ENCODE data around the gene UGGT1.
"Not testable (repeated sequence)": the region's sequence is repeated elsewhere in the genome, so short reads cannot be mapped to it uniquely, and the experiment has no call there.

UGGT1 gene

DNA sequence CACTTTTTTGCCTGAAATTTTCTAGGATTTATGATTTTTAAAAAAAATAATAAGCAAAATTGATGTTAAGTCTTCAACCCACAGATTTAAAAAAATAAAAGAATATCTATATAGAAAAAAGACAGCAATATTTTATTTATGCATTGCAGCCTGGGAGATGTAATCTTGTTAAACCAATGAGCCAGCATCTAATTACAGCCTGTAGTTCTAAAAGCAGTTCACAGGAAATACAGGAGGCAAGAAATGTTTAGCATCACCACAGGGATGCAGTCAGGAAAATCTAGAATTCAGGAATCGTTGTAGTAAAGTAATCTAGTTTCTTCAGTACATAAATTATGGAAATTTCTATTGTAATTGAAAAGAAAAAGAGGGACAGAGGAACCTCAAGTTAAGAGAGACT lies 17.2 kb downstream of the UGGT1 start:
- DNase-seq, result no peak

DNA sequence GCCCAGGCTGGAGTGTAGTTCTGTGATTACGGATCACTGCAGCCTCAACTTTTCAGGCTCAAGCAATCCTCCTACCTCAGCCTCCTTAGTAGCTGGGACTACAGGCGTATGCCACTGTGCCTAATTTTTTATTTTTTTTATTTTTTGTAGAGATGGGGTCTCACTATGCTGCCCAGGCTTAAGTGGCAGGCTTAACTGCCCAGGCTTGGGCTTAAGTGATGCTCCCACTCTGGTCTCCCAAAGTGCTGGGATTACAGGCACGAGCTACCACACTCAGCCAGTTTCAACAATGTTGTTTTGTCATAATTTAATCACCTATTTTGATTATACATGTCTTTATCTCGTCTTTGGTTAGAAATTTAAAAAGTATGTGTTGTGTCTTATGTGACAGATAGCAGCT lies 18.2 kb downstream of the UGGT1 start:
- no peak for DNase-seq

DNA sequence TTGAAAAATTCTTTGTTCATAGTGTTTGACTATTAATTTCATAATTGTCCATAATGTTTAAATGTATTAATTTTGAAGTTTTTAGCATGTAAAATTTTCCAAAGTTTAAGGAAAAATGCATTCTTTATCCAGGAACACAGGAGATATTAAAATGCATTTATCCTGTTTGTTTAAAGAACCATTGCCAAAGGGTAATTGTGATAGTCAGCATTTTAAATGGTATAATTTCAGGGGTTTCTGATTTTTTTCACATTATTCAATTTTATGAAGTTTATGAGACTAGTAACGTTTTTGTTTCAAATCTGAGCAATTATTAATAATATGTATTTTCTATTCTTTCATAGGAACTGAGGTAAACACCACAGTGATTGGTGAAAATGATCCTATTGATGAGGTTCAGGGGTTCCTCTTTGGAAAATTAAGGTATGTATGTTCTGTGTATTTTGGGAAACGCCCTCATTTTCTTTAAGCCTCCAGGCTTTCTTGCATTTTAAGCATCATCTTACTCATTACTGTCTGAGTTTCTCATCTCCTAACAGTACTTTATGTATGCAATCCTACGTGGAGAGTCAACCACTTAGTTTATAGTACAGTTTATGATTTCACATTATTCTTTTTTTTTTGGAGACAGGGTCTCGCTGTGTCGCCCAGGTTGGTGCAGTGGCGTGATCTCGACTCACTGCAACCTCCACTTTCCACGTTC lies 25.1 kb downstream of the UGGT1 start:
- no peak for DNase-seq

DNA sequence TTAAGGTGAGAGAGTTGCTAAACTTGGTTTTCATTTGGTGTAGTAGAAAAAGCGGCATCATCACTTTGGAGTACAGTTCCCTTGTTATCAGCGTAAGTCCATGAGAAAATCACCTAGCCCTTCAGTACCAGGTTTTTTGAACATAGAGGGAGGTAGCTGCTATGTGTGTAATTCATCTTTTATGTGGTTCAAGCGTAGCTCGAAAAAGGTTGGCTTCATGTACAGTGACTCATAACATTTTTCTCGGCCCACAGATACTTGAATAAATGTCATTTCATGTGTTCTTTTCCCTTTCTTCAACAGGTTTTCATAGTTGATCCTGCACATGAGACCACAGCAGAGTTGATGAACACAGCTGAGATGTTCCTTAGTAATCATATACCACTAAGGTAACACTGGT lies 43.6 kb downstream of the UGGT1 start:
- DNase-seq, result no peak

DNA sequence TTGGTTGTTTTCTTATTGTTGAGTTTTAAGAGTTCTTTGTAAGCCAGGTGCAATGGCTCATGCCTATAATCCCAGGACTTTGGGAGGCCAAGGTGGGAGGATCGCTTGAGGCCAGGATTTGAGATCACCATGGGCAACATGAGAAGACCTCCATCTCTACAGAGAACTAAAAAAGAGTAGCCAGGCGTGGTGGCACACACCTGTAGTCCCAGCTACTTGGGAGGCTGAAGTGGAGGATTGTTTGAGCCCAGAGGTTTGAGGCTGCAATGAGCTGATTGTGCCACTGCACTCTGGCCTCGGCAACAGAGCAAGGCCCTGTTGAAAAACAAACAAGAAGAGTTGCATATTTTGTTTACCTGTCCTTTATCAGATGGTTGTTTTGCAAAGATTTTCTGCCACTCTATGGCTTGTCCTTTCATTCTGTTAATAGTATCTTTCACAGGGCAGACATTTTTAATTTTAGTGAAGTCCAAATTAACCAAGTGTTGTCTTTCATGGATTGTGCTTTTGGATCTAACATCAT lies 46.2 kb downstream of the UGGT1 start:
- DNase-seq, result no peak

DNA sequence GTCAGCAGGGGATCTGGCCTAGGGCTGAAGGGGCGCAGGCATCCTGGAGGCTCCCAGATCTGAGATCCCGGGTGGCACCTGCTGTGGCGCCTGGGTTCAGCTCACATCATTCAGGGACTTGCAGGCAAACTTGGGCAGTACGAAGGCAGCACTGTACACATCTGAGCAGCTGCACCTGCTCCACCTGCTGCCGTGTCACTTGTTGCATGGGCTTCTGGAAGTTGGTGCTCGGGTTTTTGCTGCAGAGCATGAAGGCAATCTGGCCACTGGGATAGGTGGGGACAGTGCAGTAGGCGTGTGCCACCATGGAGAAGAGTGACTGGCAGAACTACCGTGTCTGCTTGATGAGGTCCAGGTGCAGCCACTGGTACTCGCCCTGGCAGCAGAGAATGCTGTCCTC lies 48.6 kb downstream of the UGGT1 start:
- DNase-seq, result no peak

DNA sequence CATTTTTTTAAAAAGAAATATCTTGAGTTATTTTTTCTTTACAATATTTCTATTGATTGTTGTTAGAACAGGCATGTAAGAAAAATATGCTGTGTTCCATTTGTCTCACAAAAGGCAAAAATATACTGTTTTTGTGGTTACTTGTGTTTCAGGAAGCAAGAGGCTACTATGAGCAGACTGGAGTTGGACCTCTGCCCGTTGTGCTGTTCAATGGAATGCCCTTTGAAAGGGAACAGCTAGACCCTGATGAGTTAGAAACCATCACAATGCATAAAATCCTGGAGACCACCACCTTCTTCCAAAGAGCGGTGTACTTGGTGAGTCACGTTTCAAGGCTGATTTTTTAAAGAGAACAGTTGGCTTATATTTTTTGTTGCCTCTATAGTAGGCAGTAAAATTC lies 54.7 kb downstream of the UGGT1 start:
- DNase-seq, result no peak

DNA sequence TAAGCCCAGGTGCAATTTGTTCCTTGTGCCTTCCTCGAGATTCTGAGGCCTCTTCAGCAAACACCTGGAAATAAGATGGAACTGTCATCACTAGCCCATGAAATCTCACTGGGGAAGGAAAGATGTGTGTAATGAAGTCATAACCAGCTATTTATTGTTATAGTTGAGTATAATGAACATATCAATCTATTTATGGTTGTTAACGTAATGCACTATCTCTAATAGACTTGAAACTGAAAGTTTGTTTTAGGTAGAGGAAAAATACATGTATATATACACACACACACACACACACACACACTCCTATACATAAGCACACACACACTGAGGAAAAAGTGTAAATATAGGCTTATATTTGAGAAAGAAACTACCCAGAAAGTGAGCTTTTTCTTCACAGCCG lies 62.8 kb downstream of the UGGT1 start:
- DNase-seq, result no peak

DNA sequence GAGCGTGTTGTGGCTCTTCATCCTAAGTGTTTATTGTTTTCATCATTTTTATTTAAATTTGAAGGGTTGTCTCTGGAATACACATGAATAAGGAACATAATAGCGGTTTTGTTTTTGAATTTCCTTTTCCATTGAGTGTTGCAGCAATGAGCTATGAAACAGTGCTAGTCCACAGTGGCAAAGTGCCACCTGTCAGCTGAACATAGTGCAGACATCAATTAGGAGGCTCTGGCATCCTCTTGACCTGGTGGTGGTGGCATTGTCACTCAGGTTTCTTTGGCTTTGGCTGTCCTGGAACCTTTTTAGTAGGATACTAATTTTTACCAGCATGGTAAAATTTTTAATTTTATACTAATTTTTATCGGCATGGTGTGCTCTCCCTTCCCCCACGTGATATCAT lies 63.2 kb downstream of the UGGT1 start:
- no peak for DNase-seq

DNA sequence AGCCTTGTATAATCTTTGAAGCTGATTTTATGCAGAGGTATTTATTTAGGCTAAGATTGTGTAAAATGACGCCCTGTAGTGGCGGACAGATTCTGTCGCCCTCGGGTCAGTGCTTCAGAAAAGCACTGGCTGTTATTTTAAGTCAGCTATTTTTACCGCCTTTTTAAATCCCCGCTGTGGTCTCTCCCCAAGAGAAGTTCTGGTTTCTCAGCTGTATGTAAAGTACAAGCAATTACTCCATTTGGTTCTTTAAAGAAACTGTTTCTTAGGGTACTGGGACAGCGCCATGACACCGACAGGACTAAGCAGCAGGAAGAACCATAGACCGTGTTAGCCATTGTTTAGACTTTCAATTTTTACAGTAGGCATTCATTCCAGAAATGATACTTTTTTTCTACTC lies 65.0 kb downstream of the UGGT1 start:
- DNase-seq, result no peak

DNA sequence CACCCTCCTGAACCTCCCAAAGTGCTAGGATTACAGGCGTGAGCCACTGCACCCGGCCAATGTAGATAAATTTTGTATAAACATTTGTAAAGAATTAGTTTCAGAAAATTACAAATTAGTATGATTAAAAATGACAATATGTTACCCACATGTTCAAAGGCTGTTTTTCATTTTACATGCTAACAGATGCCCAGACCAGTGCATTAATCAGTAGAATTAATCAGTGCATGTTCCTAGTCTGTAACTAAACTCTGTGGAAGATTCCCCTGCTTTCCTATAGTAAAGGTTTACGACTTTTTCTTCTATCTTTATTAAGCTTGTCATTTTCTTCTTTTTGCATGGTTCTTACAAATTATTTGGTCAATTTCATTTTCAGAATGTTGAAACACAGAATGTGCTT lies 65.8 kb downstream of the UGGT1 start:
- no peak for DNase-seq

DNA sequence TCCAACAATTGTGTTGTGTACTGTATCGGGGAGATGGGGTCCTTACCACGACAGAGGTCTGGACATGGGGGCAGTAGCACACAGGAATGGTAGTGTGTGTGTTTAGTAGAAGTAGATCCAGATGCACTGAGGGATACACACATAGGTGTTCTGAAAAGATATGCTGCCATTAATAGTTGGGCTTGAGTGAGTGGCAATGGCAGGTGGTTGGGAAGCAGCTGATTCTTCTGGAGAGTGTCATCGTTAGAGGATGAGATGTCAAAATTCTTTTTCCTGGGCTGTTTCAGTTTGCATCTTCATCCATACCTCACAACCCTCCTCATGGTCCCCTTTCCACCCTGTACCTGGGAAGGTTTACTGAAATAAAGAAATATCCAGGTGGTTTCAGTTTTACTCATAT lies 66.6 kb downstream of the UGGT1 start:
- DNase-seq, result no peak

DNA sequence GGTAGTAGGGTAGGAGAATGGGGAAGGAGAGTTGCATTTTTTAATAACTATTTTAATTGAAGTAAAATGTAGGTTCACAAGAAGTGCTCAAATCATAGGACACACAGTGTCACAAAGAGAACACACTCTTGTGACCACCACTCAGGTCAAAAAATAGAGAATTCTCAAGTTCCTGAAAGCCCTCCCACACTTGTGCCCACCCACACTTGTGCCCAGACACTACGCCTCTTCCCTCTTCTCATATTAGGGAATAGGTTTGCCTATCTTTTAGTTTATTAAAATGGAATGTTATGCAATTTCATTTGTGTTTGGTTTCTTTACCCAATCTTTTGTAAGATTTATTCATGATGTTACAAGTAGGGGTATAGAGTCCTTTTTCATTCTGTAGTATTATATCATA lies 67.2 kb downstream of the UGGT1 start:
- no peak for DNase-seq

DNA sequence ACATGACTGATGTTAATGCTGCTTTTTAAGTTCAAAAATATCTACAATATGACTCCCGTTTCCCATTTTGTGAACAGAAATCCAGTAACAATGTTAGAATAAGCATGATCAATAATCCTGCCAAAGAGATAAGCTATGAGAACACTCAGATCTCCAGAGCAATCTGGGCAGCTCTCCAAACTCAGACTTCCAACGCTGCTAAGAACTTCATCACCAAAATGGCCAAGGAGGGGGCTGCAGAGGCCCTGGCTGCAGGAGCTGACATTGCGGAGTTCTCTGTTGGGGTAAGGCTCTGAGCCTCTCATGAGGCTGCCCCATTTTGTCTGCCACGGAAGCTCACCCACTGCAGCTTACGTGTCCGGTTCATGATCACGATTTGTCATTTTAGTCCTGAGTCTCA lies 68.4 kb downstream of the UGGT1 start:
- DNase-seq, result no peak

DNA sequence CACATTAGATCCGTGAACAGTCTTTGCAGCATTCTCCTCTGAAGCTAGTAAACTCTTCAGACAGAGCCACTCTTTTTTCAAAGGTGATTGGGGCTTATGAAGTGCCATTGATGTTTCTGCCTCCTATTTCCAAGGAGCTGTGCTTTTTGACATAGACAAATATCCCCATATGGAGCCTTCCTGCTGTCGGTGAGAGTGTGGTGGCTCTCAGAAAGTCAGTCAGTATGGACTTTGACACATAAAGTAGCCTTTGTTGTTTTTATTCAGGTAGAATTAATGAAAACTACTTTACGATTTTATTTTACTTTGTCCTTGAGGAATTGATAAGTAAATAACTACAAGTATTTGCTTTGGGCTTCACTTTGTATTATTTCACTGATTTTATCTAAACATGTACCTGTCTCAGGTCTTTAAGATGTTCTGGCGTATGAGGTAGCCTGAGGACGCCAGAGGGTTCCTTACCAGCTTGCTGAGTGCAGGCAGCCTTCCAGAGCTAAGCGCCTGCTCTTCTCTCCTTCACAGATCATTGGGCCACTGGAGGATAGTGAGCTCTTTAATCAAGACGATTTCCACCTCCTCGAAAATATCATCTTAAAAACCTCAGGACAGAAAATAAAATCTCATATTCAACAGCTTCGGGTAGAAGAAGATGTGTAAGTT lies 69.7 kb downstream of the UGGT1 start:
- DNase-seq, result no peak

DNA sequence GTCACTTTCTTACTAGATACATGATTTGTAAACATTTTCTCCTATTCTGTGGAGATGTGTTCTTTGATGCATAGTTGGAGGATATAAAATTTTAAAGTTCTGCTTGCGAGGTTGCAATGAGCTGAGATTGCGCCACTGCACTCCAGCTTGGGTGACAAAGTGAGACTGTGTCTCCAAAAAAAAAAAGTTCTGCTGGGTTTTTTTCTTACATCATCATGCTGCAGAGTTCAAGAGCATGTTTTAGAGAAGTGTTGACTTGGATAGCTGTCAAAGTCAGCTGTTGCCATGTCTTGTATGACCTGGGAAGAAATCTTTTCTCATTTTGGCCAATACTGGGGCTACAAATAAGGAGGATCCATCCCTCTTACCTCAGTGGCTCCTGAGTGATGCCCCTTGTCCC lies 71.3 kb downstream of the UGGT1 start:
- no peak for DNase-seq

DNA sequence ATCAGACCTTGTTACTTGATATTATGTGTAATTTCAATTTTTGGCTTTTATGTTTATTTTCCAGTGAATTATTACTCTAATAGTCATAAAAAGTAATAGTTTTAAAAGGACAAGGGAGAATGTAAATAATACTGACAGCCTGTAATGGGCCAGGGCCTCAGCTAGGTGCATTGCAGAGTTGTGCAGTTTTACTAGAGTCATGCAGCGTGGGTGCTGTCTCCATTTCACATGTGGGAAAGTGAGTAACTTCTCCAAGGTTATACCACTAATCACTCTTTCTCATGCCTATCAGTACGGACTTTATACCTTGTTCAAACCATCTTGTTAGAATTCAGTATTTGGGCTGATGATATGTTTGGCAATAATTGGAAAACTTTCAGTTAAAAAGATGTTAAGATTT lies 73.3 kb downstream of the UGGT1 start:
- DNase-seq, result no peak

DNA sequence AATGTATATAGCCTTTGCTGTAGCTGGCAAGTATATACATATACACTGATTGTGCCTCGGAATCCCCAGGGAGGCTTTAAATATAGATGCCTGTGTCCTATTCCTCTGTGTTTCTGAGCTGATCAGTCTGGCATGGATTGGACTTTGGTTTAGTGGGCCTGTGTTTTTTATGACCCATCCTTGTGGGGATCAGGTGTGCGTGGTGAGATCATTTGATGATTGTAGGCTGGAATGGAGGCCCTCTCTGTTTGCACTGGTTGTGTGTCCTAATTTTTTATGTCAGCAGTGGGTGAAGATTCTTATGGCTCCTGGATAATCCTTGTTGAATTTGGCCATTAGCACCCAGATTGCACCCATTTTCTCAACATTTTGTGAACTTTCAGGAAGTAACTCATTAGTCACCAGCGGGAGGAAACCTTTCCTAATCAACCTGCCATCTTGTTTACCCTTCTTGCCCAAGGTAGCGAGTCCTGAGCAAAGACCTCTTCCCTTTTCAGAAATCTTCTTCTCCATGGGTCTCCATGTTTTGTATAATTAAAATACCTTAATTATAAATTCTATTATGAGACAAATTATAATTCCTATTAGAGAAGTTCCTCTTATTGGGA lies 75.8 kb downstream of the UGGT1 start:
- no peak for DNase-seq

DNA sequence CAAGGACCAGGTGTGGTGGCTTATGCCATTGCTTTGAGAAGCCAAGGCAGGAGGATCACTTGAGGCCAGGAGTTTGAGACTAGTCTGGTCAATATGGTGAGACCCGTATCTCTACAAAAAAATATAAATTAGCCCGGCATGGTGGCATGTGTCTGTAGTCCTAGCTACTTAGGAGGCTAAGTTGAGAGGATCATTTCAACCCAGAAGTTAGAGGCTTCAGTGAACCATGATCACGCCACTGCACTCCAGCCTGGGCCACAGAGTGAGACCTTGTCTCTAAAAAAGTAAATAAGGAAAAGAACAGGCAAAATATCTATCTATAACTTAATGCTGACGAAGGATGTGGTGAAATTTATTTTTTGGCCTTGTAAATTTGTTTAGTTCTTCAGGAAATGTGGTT lies 78.1 kb downstream of the UGGT1 start:
- no peak for DNase-seq

DNA sequence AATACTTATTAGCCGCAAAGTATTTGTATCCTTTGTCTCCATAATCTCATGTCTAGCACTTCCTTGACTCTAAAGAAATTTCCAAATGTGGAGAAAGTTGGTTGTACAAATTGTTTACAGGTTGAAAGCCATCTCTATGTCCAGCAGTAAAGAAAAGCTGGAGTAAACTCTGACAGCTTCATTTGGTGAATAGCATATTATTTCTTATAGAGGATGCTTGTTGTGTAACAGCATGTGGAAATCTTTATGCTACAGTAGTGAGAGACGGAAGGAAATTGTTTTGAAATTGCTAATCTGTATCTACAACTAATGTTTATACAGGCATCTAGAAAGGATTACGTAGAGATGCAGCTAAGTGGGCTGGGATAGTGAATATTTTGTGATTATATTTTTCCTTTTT lies 78.5 kb downstream of the UGGT1 start:
- DNase-seq, result no peak

DNA sequence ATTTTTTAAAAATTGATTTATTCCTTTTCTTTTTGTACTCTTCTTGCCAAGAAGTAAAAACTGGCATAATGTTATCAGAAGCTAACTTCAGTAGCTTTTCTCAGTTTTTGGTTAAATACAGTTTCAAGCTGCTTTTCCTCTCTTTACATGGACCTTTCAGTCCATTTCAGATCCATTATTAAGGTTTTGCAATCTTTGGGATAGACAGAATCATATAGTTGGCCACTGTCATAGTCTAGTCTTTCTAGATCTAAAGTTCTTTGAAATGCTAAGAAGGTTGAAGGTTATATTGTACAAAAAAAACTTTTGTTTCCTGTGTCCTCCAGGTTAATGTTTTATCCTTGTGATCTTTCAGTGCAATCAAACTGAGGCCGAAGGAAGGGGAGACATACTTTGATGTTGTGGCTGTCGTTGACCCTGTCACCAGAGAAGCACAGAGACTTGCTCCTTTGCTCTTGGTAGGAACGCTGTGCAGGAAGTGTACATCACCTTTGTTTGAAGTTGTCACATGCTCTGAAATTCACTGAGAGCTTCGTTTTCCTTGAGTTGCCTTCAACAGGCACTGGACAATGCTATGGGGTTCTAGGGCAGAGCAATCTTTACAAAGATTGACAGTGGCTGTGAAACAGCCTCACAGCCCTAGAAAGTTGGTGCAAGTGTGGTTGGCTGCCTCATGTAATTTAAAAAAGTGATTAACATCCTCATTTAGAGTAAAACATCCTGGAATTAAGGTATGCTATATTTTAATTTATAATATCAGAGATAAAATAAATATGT lies 79.1 kb downstream of the UGGT1 start:
- DNase-seq, result no peak

DNA sequence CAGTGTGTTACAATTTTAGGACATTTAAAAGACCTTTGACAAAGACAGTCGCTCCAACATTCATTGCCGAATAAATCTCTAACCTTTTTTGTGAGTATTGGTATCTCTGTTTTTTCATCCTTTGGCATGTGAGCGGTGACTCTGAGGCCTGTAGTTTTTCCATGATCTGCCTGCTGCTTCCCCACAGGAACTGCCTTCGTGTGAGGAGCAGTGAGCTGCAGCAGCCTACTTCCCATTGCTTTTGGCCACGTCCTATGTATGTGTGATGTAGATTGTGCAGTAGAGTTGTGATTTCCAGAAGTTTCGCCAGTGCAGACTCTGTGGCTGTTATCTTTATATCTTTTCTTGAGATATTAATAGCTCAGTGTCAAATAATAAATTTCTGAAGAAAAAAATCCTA lies 79.8 kb downstream of the UGGT1 start:
- no peak for DNase-seq

DNA sequence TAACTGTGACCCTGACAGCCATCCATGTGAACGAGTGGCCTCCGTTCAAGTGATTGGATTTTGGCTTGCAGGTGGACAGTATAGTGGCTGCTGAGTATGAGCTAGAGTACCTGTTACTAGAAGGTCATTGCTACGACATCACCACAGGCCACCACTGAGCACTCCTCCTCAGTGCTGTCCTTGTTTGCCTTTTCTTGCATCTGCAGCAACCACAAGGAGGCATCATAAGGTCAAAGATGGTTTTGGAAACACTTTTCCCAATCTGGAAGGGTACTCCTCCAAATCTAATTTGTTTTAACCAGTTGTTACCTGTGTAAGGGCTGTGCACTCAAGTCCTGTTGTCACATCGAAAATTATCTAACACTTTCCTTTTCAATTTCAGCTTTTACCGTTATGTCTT lies 81.2 kb downstream of the UGGT1 start:
- DNase-seq, result no peak

DNA sequence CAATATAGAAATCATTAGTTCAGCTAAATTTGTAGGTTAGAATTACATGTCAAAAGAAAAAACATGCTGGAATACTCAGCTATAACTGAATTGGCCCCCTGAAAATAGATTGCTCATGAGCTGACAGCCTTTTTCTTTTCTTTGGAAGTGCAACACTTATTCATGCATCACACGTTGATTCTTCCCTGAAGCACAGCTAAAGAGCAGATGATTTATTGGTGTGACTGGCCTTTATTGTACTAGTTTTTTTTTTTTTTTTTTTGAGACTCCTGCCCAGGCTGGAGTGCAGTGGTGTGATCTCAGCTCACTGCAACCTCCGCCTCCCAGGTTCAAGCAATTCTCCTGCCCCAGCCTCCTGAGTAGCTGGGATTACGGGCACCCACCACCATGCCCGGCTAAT lies 83.1 kb downstream of the UGGT1 start:
- not testable (repeated sequence) for DNase-seq
